ENCODE data around the gene CD300LF.

The CD300LF gene

GRCh38 chr17:74663561-74663960 lies 49.2 kb downstream of the CD300LF start:
- no peak overlapping the region for H3K4me3 ChIP-seq (IDR thresholded peaks at IDR 0.05; ENCODE audit: insufficient read depth, low read depth, low read length)
- no peak overlapping the region for H3K9ac ChIP-seq
- H3K4me2 ChIP-seq, result no peak overlapping the region
- H3K27me3 ChIP-seq (ENCODE audit: insufficient read depth, low read depth), result peaks cover 17% of the 10 kb centered on the region; the same call in 1 of the 2 replicates
- H2AFZ ChIP-seq (ENCODE audit: low read depth), result no peak overlapping the region
- no peak for TF ChIP-seq CTCF (conservative IDR thresholded peaks at IDR 0.05; ENCODE audit: low read depth, low read length)
- H3K36me3 ChIP-seq (ENCODE audit: insufficient read depth), result no peaks in the 10 kb centered on the region
- no peaks in the 10 kb centered on the region for H4K20me1 ChIP-seq (ENCODE audit: insufficient read depth)
- no peaks in the 10 kb centered on the region for H3K4me1 ChIP-seq (ENCODE audit: low read depth, poor library complexity, severe bottlenecking)
- H3K79me2 ChIP-seq (ENCODE audit: insufficient read depth, low read depth), result no peaks in the 10 kb centered on the region
- H3K27ac ChIP-seq, result no peak overlapping the region

GRCh38 chr17:74659889-74660288 lies 52.8 kb downstream of the CD300LF start:
- Histone ChIP-seq H3K79me2 (ENCODE audit: insufficient read depth, low read depth) (no peaks in the 10 kb centered on the region), H3K27ac (no peak overlapping the region), H4K20me1 (ENCODE audit: insufficient read depth) (no peaks in the 10 kb centered on the region), H3K36me3 (ENCODE audit: insufficient read depth) (no peaks in the 10 kb centered on the region), H3K4me3 (IDR thresholded peaks at IDR 0.05; ENCODE audit: insufficient read depth, low read depth, low read length) (no peak overlapping the region), H3K4me2 (no peak overlapping the region), H2AFZ (ENCODE audit: low read depth) (no peak overlapping the region), H3K27me3 (ENCODE audit: insufficient read depth, low read depth) (peaks cover 11% of the 10 kb centered on the region; the same call in 1 of the 2 replicates), H3K4me1 (ENCODE audit: low read depth, poor library complexity, severe bottlenecking) (peaks cover 13% of the 10 kb centered on the region), H3K9ac (no peak overlapping the region)
- no peak for TF ChIP-seq CTCF (conservative IDR thresholded peaks at IDR 0.05; ENCODE audit: low read depth, low read length)

GRCh38 chr17:74658620-74659019 lies 54.1 kb downstream of the CD300LF start:
- no peak overlapping the region for H3K27ac ChIP-seq
- no peak overlapping the region for H3K9ac ChIP-seq
- no peak overlapping the region for H3K4me3 ChIP-seq (IDR thresholded peaks at IDR 0.05; ENCODE audit: insufficient read depth, low read depth, low read length)
- H3K4me1 ChIP-seq (ENCODE audit: low read depth, poor library complexity, severe bottlenecking), result peaks cover 13% of the 10 kb centered on the region
- H3K27me3 ChIP-seq (ENCODE audit: insufficient read depth, low read depth), result peaks cover 22% of the 10 kb centered on the region
- no peaks in the 10 kb centered on the region for H3K79me2 ChIP-seq (ENCODE audit: insufficient read depth, low read depth)
- no peaks in the 10 kb centered on the region for H3K36me3 ChIP-seq (ENCODE audit: insufficient read depth)
- H4K20me1 ChIP-seq (ENCODE audit: insufficient read depth), result no peaks in the 10 kb centered on the region
- no peak overlapping the region for H3K4me2 ChIP-seq
- H2AFZ ChIP-seq (ENCODE audit: low read depth), result no peak overlapping the region
- no peak for TF ChIP-seq CTCF (conservative IDR thresholded peaks at IDR 0.05; ENCODE audit: low read depth, low read length)

- Histone ChIP-seq H3K36me3 (ENCODE audit: insufficient read depth) (no peaks in the 10 kb centered on the region), H3K4me3 (IDR thresholded peaks at IDR 0.05; ENCODE audit: insufficient read depth, low read depth, low read length) (no peak overlapping the region), H3K27ac (no peak overlapping the region), H4K20me1 (ENCODE audit: insufficient read depth) (no peaks in the 10 kb centered on the region), H3K27me3 (ENCODE audit: insufficient read depth, low read depth) (peaks cover 57% of the 10 kb centered on the region), H3K4me1 (ENCODE audit: low read depth, poor library complexity, severe bottlenecking) (peaks cover 13% of the 10 kb centered on the region), H3K4me2 (no peak overlapping the region), H3K79me2 (ENCODE audit: insufficient read depth, low read depth) (no peaks in the 10 kb centered on the region), H3K9ac (no peak overlapping the region), H2AFZ (ENCODE audit: low read depth) (no peak overlapping the region)
- no peak for TF ChIP-seq CTCF (conservative IDR thresholded peaks at IDR 0.05; ENCODE audit: low read depth, low read length)
These were observed 58.0 kb downstream of the CD300LF start for GRCh38 chr17:74654742-74655141.
